IMR-90 (cell line): ENCODE measurements around the gene ESF1. TPM values are rescaled to one million over a fixed set of nuclear protein-coding genes. Genes with fewer than 3 reads are reported as not detected.

Source experiments
- ATAC-seq: fragments of 200-7000 bp; cut with Tn5 transposase; 2 replicates; pipeline ENCODE4 v1.9.1; 2020; ENCODE audit warnings: low read depth, mild to moderate bottlenecking, moderate library complexity
- BruUV-seq: library from RNA; stranded (reverse); fragments of 400-500 nt; replicated peaks from 2 replicates; lab custom pipeline; 2021; lab: Mats Ljungman, UMichigan
- CTCF ChIA-PET: fragments of 300-600 bp; formaldehyde crosslinking; extraction: SDS; loops from one replicate; lab custom pipeline; 2021; ENCODE audit warnings: antibody characterized with exemption; lab: Yijun Ruan, JAX
- POLR2A ChIA-PET: fragments of 300-600 bp; sonication (Branson Sonifier 250); formaldehyde crosslinking; loops from one replicate; lab custom pipeline; 2022; ENCODE audit warnings: antibody characterized with exemption; ENCODE audit not compliant: unreplicated experiment; lab: Charles Lee
- DNase-seq: peaks from one replicate; pipeline ENCODE4 v3.0.0; 2013
- H2AFZ ChIP-seq: replicated peaks from 2 replicates; pipeline ENCODE3; 2013; ENCODE audit warnings: low read length, mild to moderate bottlenecking; ENCODE audit not compliant: poor library complexity
- H2AK5ac ChIP-seq: 2 replicates; pipeline ENCODE4 v1.6.1; 2013; ENCODE audit warnings: low read depth, low read length, inconsistent platforms
- H2AK9ac ChIP-seq: replicated peaks from 2 replicates; pipeline ENCODE3; 2013; ENCODE audit warnings: mild to moderate bottlenecking, low read depth, low read length, moderate library complexity; ENCODE audit not compliant: poor library complexity
- H2BK120ac ChIP-seq: 2 replicates; pipeline ENCODE4 v1.6.1; 2013; ENCODE audit warnings: low read depth, low read length, inconsistent platforms
- H2BK15ac ChIP-seq: 3 replicates; pipeline ENCODE4 v1.6.1; 2013; ENCODE audit warnings: low read depth, low read length, inconsistent platforms
- H2BK20ac ChIP-seq: 2 replicates; pipeline ENCODE4 v1.6.1; 2013; ENCODE audit warnings: low read depth, mild to moderate bottlenecking, inconsistent platforms, low read length, moderate library complexity
- H2BK5ac ChIP-seq: 2 replicates; pipeline ENCODE4 v1.6.1; 2013; ENCODE audit warnings: mild to moderate bottlenecking, low read depth, low read length, inconsistent platforms; ENCODE audit not compliant: poor library complexity, severe bottlenecking
- H3K14ac ChIP-seq: replicated peaks from 2 replicates; pipeline ENCODE4 v1.6.1; 2013; ENCODE audit warnings: low read depth, low read length, inconsistent platforms
- H3K18ac ChIP-seq: 2 replicates; pipeline ENCODE4 v1.6.1; 2013; ENCODE audit warnings: low read depth, low read length, control low read depth
- H3K23ac ChIP-seq: 2 replicates; pipeline ENCODE4 v1.6.1; 2013; ENCODE audit warnings: low read depth, low read length, inconsistent platforms
- H3K27ac ChIP-seq: 2 replicates; pipeline ENCODE4 v1.5.1; 2013; ENCODE audit warnings: mild to moderate bottlenecking, control low read depth, low read length; ENCODE audit not compliant: insufficient read depth
- H3K27me3 ChIP-seq: 2 replicates; pipeline ENCODE4 v1.6.1; 2013; ENCODE audit warnings: low read length; ENCODE audit not compliant: control insufficient read depth, insufficient read depth
- H3K36me3 ChIP-seq: 2 replicates; pipeline ENCODE4 v1.6.1; 2013; ENCODE audit warnings: low read length, mixed read lengths; ENCODE audit not compliant: control insufficient read depth, insufficient read depth
- H3K4ac ChIP-seq: 2 replicates; pipeline ENCODE4 v1.6.1; 2013; ENCODE audit warnings: low read depth, low read length, inconsistent platforms
- H3K4me1 ChIP-seq: 2 replicates; pipeline ENCODE4 v1.6.1; 2013; ENCODE audit warnings: low read length, mixed read lengths; ENCODE audit not compliant: control insufficient read depth, insufficient read depth
- H3K4me2 ChIP-seq: 2 replicates; pipeline ENCODE4 v1.6.1; 2013; ENCODE audit warnings: low read depth, mild to moderate bottlenecking, control low read depth, low read length, moderate library complexity
- H3K4me3 ChIP-seq: 2 replicates; pipeline ENCODE4 v1.5.1; 2013; ENCODE audit warnings: low read depth, mild to moderate bottlenecking, control low read depth, low read length, moderate library complexity; ENCODE audit not compliant: insufficient read depth
- H3K56ac ChIP-seq: 2 replicates; pipeline ENCODE4 v1.6.1; 2013; ENCODE audit warnings: low read length, inconsistent platforms; ENCODE audit not compliant: insufficient read depth; ENCODE audit errors: extremely low read depth
- H3K79me1 ChIP-seq, 2 experiments: 2 replicates each; pipeline ENCODE4 v1.6.1; 2013; ENCODE audit warnings: low read length in 2 of 2, inconsistent platforms in 1 of 2, low read depth in 1 of 2
- H3K9ac ChIP-seq: 2 replicates; pipeline ENCODE4 v1.6.1; 2013; ENCODE audit warnings: low read depth, low read length, control low read depth
- H3K9me1 ChIP-seq: 2 replicates; pipeline ENCODE4 v1.6.1; 2013; ENCODE audit warnings: low read length, inconsistent platforms; ENCODE audit not compliant: insufficient read depth
- H3K9me3 ChIP-seq: 2 replicates; pipeline ENCODE4 v1.6.1; 2013; ENCODE audit warnings: low read length; ENCODE audit not compliant: control insufficient read depth, insufficient read depth
- H4K20me1 ChIP-seq: 2 replicates; pipeline ENCODE4 v1.6.1; 2013; ENCODE audit warnings: low read length, inconsistent platforms; ENCODE audit not compliant: insufficient read depth
- H4K5ac ChIP-seq: 2 replicates; pipeline ENCODE4 v1.6.1; 2013; ENCODE audit warnings: mild to moderate bottlenecking, low read depth, low read length, control low read depth
- H4K8ac ChIP-seq, 2 experiments: 2 replicates each; pipeline ENCODE4 v1.6.1; 2013; ENCODE audit warnings: low read depth in 2 of 2, low read length in 2 of 2, control low read depth in 1 of 2, inconsistent platforms in 1 of 2
- H4K91ac ChIP-seq: 2 replicates; pipeline ENCODE4 v1.6.1; 2013; ENCODE audit warnings: low read depth, low read length, inconsistent platforms; ENCODE audit not compliant: insufficient read depth
- BHLHE40 ChIP-seq: fragments of 150-350 bp; IDR thresholded peaks from 2 replicates; pipeline ENCODE4 v1.6.1; 2016; ENCODE audit warnings: mild to moderate bottlenecking, low read depth, low read length
- CTCF ChIP-seq: conservative IDR thresholded peaks from 2 replicates; pipeline ENCODE4 v1.5.1; 2012; ENCODE audit warnings: mild to moderate bottlenecking, low read depth, low read length, improper control_type of control experiment
- ELK1 ChIP-seq: fragments of 150-350 bp; IDR thresholded peaks from 2 replicates; pipeline ENCODE4 v1.6.1; 2016; ENCODE audit warnings: low read depth, mild to moderate bottlenecking, low read length, moderate library complexity, borderline replicate concordance
- FOS ChIP-seq: fragments of 150-350 bp; IDR thresholded peaks from 2 replicates; pipeline ENCODE4 v1.6.1; 2016; ENCODE audit warnings: low read depth, low read length
- MAFK ChIP-seq: IDR thresholded peaks from 2 replicates; pipeline ENCODE4 v1.6.1; 2012; ENCODE audit warnings: low read depth, low read length, improper control_type of control experiment
- NFE2L2 ChIP-seq: fragments of 150-350 bp; IDR thresholded peaks from 2 replicates; pipeline ENCODE4 v1.6.1; 2016; ENCODE audit warnings: low read depth, mild to moderate bottlenecking, low read length
- POLR2A ChIP-seq: IDR thresholded peaks from 2 replicates; pipeline ENCODE4 v1.6.1; 2012; ENCODE audit warnings: mild to moderate bottlenecking, low read depth, low read length
- RAD21 ChIP-seq: IDR thresholded peaks from 2 replicates; pipeline ENCODE4 v1.6.1; 2012; ENCODE audit warnings: low read length, improper control_type of control experiment
- RFX5 ChIP-seq: IDR thresholded peaks from 2 replicates; pipeline ENCODE4 v1.8.0; 2012; ENCODE audit warnings: low read depth, mild to moderate bottlenecking, low read length, moderate library complexity
- SMC3 ChIP-seq: fragments of 150-350 bp; IDR thresholded peaks from 2 replicates; pipeline ENCODE4 v1.6.1; 2016; ENCODE audit warnings: low read depth, mild to moderate bottlenecking, antibody characterized with exemption, low read length, moderate library complexity
- USF2 ChIP-seq: fragments of 150-350 bp; IDR thresholded peaks from 2 replicates; pipeline ENCODE4 v1.6.1; 2017; ENCODE audit warnings: mild to moderate bottlenecking, antibody characterized with exemption, low read length, low read depth
- whole genome bisulfite sequencing, 2 experiments: methylation state at CpG; one replicate each; pipeline versions ENCODE4 v1.1.5 to v1.1.7; 2013; ENCODE audit warnings: missing lambda C conversion rate in 2 of 2; ENCODE audit not compliant: insufficient read length in 1 of 2; ENCODE audit errors: extremely low coverage in 2 of 2; 5-methylcytosine and 5-hydroxymethylcytosine counted together
- dilution Hi-C: fragments of 300-500 bp; cut with HindIII; formaldehyde crosslinking; loops from one replicate; pipeline ENCODE4 v1.14.3; 2018; ENCODE audit warnings: low sequenced_read_pairs; ENCODE audit not compliant: unreplicated experiment
- in situ Hi-C: fragments of 300-500 bp; cut with MboI; formaldehyde crosslinking; loops from 3 replicates; pipeline ENCODE4 v1.14.3; 2019; ENCODE audit warnings: low sequenced_read_pairs, inconsistent platforms, mixed read lengths
- intact Hi-C: fragments of 100-400 bp; cut with micrococcal nuclease; formaldehyde crosslinking; loops from 2 replicates; pipeline ENCODE4 v1.10.0; 2022
- polyA plus RNA-seq, 3 experiments: library from polyadenylated mRNA; depleted of rRNA; stranded (reverse); fragments of >200 nt; gene quantifications; 2 replicates each; pipeline ENCODE4 v1.2.3, GENCODE V29; 2012; ENCODE audit warnings: low replicate concordance in 1 of 3
- total RNA-seq: library from RNA; depleted of rRNA; stranded (reverse); fragments of >200 nt; gene quantifications from 2 replicates; pipeline ENCODE4 v1.2.3, GENCODE V29; 2012

The ESF1 gene
- total and polyA plus RNA-seq, 2 of the 4 experiments (the other 2 are of a cell fraction), result 2.6 to 2.7 TPM

- Histone ChIP-seq H3K23ac (no peak overlapping the region), H4K20me1 (no peaks in the 10 kb centered on the region), H2BK120ac (no peak overlapping the region), H2BK20ac (no peak overlapping the region), H2BK5ac (no peak overlapping the region), H2AK9ac (no peak overlapping the region), H2AK5ac (no peak overlapping the region), H3K56ac (no peak overlapping the region), H3K4ac (no peak overlapping the region), H3K4me3 (no peak overlapping the region), H4K8ac (no peak overlapping the region), H3K27ac (no peak overlapping the region), H3K4me1 (no peaks in the 10 kb centered on the region), H4K5ac (no peak overlapping the region), H3K9me1 (no peaks in the 10 kb centered on the region), H3K9me3 (no peaks in the 10 kb centered on the region), H2BK15ac (no peak overlapping the region), H3K18ac (no peak overlapping the region), H2AFZ (no peak overlapping the region), H3K4me2 (no peak overlapping the region), H3K27me3 (no peaks in the 10 kb centered on the region), H3K9ac (no peak overlapping the region), H3K36me3 (peaks cover 34% of the 10 kb centered on the region), H4K91ac (no peak overlapping the region), H3K14ac (no peak overlapping the region), H3K79me1 (peaks cover 0 to 5% of the 10 kb centered on the region in 2 experiments; a peak in 1 of 4 replicates)
- dilution Hi-C loops (no loop called here), intact Hi-C loops (no loop called here), in situ Hi-C loops (no loop called here)
- TF ChIP-seq RFX5 (no peak), POLR2A (no peak), SMC3 (no peak), RAD21 (no peak), USF2 (no peak), CTCF (no peak), FOS (no peak), BHLHE40 (no peak), NFE2L2 (no peak), ELK1 (no peak), MAFK (no peak)
- ATAC-seq (no peak), DNase-seq (no peak)
- ChIA-PET POLR2A (no interaction called here), CTCF (no interaction called here)
- no TSS peak for BruUV-seq
- 83% methylated on average over 2 of the region's 2 CpGs; no CpG with 5 or more reads in 1 of the 2 experiments for WGBS, 2 experiments
Measured at GRCh38 chr20:13809373-13809772, 24.7 kb upstream of the ESF1 start.
